Endothelial cell of umbilical vein (primary cell): ENCODE results near the gene KMT5C. TPM values are rescaled to one million over a fixed set of nuclear protein-coding genes. Genes with fewer than 3 reads are reported as not detected.

ENCODE experiments used
- BruUV-seq: library from RNA; stranded (reverse); fragments of 400-500 nt; replicated peaks from 2 replicates; lab custom pipeline; 2021; lab: Mats Ljungman, UMichigan
- CTCF ChIA-PET: fragments of 300-600, 350-600 bp; sonication (Branson Sonifier 250); formaldehyde crosslinking; loops from one replicate; lab custom pipeline; 2021; ENCODE audit warnings: antibody characterized with exemption, inconsistent platforms; lab: Charles Lee
- POLR2A ChIA-PET: fragments of 300-600, 350-600 bp; sonication (Branson Sonifier 250); formaldehyde crosslinking; loops from one replicate; lab custom pipeline; 2021; ENCODE audit warnings: antibody characterized with exemption, inconsistent platforms; lab: Charles Lee
- DNase-seq: peaks from one replicate; pipeline ENCODE4 v3.0.0-alpha.2; 2011; ENCODE audit warnings: low read depth, low spot score
- FAIRE-seq: peaks from 2 replicates; lab custom pipeline; 2011; peaks lifted over from hg19 to GRCh38; lab: Jason Lieb, UNC
- H2AFZ ChIP-seq: 2 replicates; pipeline ENCODE4 v1.6.0; 2012; ENCODE audit warnings: low read depth, low read length, control low read depth, inconsistent platforms
- H3K27ac ChIP-seq: 2 replicates; pipeline ENCODE4 v1.5.1; 2011; ENCODE audit warnings: low read depth, mild to moderate bottlenecking, control low read depth, low read length, moderate library complexity; ENCODE audit not compliant: insufficient read depth
- H3K27me3 ChIP-seq, 2 experiments: 2 replicates each; pipeline versions ENCODE4 v1.6.0 to v1.6.1; 2011; ENCODE audit warnings: low read length in 2 of 2, mixed read lengths in 1 of 2; ENCODE audit not compliant: control insufficient read depth in 2 of 2, insufficient read depth in 2 of 2
- H3K36me3 ChIP-seq, 2 experiments: 2 replicates in 1 of 2; 3 replicates in 1 of 2; pipeline ENCODE4 v1.5.1; 2011; ENCODE audit warnings: low read length in 2 of 2, mild to moderate bottlenecking in 1 of 2, moderate library complexity in 1 of 2; ENCODE audit not compliant: control insufficient read depth in 2 of 2, insufficient read depth in 2 of 2; ENCODE audit errors: extremely low read depth in 1 of 2
- H3K4me1 ChIP-seq: 3 replicates; pipeline ENCODE4 v1.5.1; 2011; ENCODE audit warnings: mild to moderate bottlenecking, low read length; ENCODE audit not compliant: control insufficient read depth, insufficient read depth; ENCODE audit errors: extremely low read depth
- H3K4me2 ChIP-seq: 2 replicates; pipeline ENCODE4 v1.6.1; 2011; ENCODE audit warnings: low read length, control low read depth, mixed read lengths; ENCODE audit not compliant: insufficient read depth
- H3K4me3 ChIP-seq, 3 experiments: fragments of 200-600 bp in 1 of 3; sonication (generic), shearing (Covaris generic) in 1 of 3; replicated peaks in 1 of 3; 2 replicates each; pipeline ENCODE4 v1.5.1; 2011 to 2016; ENCODE audit warnings: control low read depth in 3 of 3, low read length in 3 of 3, mild to moderate bottlenecking in 2 of 3, inconsistent platforms in 1 of 3, low read depth in 1 of 3, moderate library complexity in 1 of 3; ENCODE audit not compliant: insufficient read depth in 1 of 3
- H3K79me2 ChIP-seq: 2 replicates; pipeline ENCODE4 v1.6.0; 2012; ENCODE audit warnings: low read length, inconsistent platforms; ENCODE audit not compliant: control insufficient read depth, insufficient read depth
- H3K9ac ChIP-seq: replicated peaks from 2 replicates; pipeline ENCODE3; 2011; ENCODE audit warnings: low read length, control low read depth; ENCODE audit not compliant: insufficient read depth; ENCODE audit errors: extremely low read depth
- H3K9me1 ChIP-seq: replicated peaks from 3 replicates; pipeline ENCODE4 v1.6.0; 2011; ENCODE audit warnings: mild to moderate bottlenecking, low read length; ENCODE audit not compliant: control insufficient read depth, insufficient read depth; ENCODE audit errors: extremely low read depth
- H3K9me3 ChIP-seq: replicated peaks from 2 replicates; pipeline ENCODE4 v1.5.1; 2012; ENCODE audit warnings: low read length, inconsistent platforms; ENCODE audit not compliant: control insufficient read depth, insufficient read depth
- H4K20me1 ChIP-seq: replicated peaks from 2 replicates; pipeline ENCODE3; 2011; ENCODE audit warnings: mild to moderate bottlenecking, low read length; ENCODE audit not compliant: control insufficient read depth, insufficient read depth; ENCODE audit errors: extremely low read depth
- EZH2 ChIP-seq: IDR thresholded peaks from 2 replicates; pipeline ENCODE4 v1.6.1; 2012; ENCODE audit warnings: borderline replicate concordance, low read depth, mild to moderate bottlenecking, moderate library complexity, low read length, inconsistent platforms; ENCODE audit not compliant: severe bottlenecking
- FOS ChIP-seq: IDR thresholded peaks from 2 replicates; pipeline ENCODE4 v1.6.1; 2011; ENCODE audit warnings: mild to moderate bottlenecking, low read length, moderate library complexity, borderline replicate concordance; ENCODE audit not compliant: insufficient read depth
- GATA2 ChIP-seq: IDR thresholded peaks from 2 replicates; pipeline ENCODE4 v1.7.0; 2011; ENCODE audit warnings: low read depth, mild to moderate bottlenecking, moderate library complexity, mixed read lengths, low read length; ENCODE audit not compliant: insufficient read length, insufficient read depth
- JUN ChIP-seq: IDR thresholded peaks from 2 replicates; pipeline ENCODE4 v1.6.1; 2011; ENCODE audit warnings: borderline replicate concordance, low read depth; ENCODE audit not compliant: insufficient read length, insufficient read depth
- MYC ChIP-seq: IDR thresholded peaks from one replicate; pipeline ENCODE4 v1.6.1; 2011; ENCODE audit warnings: mild to moderate bottlenecking, low read depth, low read length
- POLR2A ChIP-seq: IDR thresholded peaks from 2 replicates; pipeline ENCODE4 v1.6.1; 2012; ENCODE audit warnings: low read depth, mild to moderate bottlenecking, control low read depth, low read length
- POLR2AphosphoS5 ChIP-seq: IDR thresholded peaks from 2 replicates; pipeline ENCODE4 v1.6.1; 2012; ENCODE audit warnings: low read depth, mild to moderate bottlenecking, control low read depth, low read length, moderate library complexity; ENCODE audit not compliant: insufficient read depth
- dilution Hi-C: fragments of 300-500 bp; cut with MboI; formaldehyde crosslinking; loops from one replicate; pipeline ENCODE4 v1.15.0; 2019; ENCODE audit warnings: low sequenced_read_pairs; ENCODE audit not compliant: extremely low pct_ligation_motif_present
- intact Hi-C: fragments of 100-400 bp; cut with micrococcal nuclease; formaldehyde crosslinking; loops from one replicate; pipeline ENCODE4 v1.10.0; 2022
- polyA plus RNA-seq, 4 experiments: library from polyadenylated mRNA; depleted of rRNA in 3 of 4; stranded (reverse) in 3 of 4; unstranded in 1 of 4; fragments of >200 nt; gene quantifications; 2 replicates each; pipeline versions ENCODE4 v1.2.1 to v1.2.3, GENCODE V29; 2011 to 2012; ENCODE audit warnings: missing spikeins in 1 of 4
- total RNA-seq: library from RNA; stranded (reverse); gene quantifications from 2 replicates; pipeline ENCODE4 v1.2.3, GENCODE V29; 2021
- TF ChIP-seq, protein P1 (sequence below), 2 donors: IDR thresholded peaks; 1 replicate in 1 of 2; 2 replicates in 1 of 2; pipeline ENCODE4 v1.5.1; 2011; ENCODE audit warnings: low read length in 2 of 2, mild to moderate bottlenecking in 2 of 2, moderate library complexity in 2 of 2, control low read depth in 1 of 2, inconsistent platforms in 1 of 2, low read depth in 1 of 2; ENCODE audit not compliant: insufficient read depth in 1 of 2; ENCODE audit errors: extremely low read depth in 1 of 2
- TF ChIP-seq, protein P2 (sequence below): IDR thresholded peaks from 2 replicates; pipeline ENCODE4 v1.6.1; 2011; ENCODE audit not compliant: insufficient read depth, insufficient read length

KMT5C gene
- total and polyA plus RNA-seq, 2 donors (not counting 3 experiments of a cell fraction or from before 2014, with no cell fraction given): 7.2 to 13.5 TPM

DNA sequence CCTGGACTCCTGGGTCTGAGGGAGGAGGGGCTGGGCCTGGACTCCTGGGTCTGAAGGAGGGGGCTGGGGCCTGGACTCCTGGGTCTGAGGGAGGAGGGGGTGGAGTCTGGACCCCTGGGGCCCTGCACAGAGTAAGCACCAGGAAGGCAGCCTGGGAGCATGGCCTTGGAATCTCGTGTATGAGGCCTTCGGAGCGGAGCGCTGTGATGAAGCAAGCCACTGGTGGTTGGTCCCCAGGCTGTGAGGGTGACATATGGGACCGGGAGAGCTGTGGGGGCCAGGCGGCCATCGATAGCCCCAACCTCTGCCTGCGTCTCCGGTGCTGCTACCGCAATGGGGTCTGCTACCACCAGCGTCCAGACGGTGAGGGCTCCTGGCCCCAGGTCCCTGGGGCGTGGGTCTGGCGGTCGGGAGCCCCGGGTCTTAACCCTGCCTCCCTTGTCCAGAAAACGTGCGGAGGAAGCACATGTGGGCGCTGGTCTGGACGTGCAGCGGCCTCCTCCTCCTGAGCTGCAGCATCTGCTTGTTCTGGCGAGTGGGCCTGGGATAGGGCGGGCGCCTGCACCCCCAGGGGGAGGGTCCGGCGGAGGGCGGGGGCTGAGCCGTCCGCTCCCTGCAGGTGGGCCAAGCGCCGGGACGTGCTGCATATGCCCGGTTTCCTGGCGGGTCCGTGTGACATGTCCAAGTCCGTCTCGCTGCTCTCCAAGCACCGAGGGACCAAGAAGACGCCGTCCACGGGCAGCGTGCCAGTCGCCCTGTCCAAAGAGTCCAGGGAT, 37.9 kb downstream of the KMT5C start:
- dilution Hi-C loops: no loop called here
- ChIA-PET POLR2A (no interaction called here), CTCF (interaction anchor here (1.0 kb wide), 1 partner anchor 38 kb away, joined by 3 read pairs; the partner anchor contains the start of gene KMT5C)
- H3K4me1 ChIP-seq: no peaks in the 10 kb centered on the region
- no peaks in the 10 kb centered on the region for H3K9me3 ChIP-seq
- no peak overlapping the region for H3K9ac ChIP-seq
- TF ChIP-seq EZH2: peak; percentile 70
- TF ChIP-seq MYC: no peak
- peaks cover 12 to 17% of the 10 kb centered on the region in 2 experiments for H3K27me3 ChIP-seq
- no peak for DNase-seq
- FAIRE-seq: no peak
- intact Hi-C loops: no loop called here
- no peak overlapping the region for H2AFZ ChIP-seq
- no peak overlapping the region for H3K27ac ChIP-seq
- no peaks in the 10 kb centered on the region for H4K20me1 ChIP-seq
- no peaks in the 10 kb centered on the region for H3K36me3 ChIP-seq
- no peaks in the 10 kb centered on the region for H3K79me2 ChIP-seq
- no peak overlapping the region for H3K4me3 ChIP-seq
- no peak overlapping the region for H3K4me2 ChIP-seq
- H3K9me1 ChIP-seq: no peaks in the 10 kb centered on the region
- BruUV-seq: no TSS peak

DNA sequence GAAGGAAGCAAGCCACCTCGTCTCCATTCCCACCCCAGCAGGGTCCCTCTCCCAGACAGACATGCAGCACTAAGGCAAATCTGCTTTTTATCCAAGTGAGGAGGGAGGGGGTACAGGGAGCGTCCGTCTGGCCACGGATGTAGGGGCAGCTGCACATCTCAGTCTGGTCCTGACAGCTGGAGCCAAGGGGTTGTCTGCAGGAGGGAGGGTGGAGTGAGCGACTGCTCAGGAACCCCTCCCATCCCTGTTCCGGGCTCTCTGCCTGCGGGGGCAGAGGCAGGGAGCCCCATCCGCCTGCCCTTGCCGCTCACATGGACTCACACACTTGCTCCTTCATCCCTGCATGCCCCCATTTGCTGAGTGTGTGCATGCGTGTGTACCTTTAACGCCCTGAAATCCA, 39.5 kb downstream of the KMT5C start:
- TF ChIP-seq, protein P1, sequence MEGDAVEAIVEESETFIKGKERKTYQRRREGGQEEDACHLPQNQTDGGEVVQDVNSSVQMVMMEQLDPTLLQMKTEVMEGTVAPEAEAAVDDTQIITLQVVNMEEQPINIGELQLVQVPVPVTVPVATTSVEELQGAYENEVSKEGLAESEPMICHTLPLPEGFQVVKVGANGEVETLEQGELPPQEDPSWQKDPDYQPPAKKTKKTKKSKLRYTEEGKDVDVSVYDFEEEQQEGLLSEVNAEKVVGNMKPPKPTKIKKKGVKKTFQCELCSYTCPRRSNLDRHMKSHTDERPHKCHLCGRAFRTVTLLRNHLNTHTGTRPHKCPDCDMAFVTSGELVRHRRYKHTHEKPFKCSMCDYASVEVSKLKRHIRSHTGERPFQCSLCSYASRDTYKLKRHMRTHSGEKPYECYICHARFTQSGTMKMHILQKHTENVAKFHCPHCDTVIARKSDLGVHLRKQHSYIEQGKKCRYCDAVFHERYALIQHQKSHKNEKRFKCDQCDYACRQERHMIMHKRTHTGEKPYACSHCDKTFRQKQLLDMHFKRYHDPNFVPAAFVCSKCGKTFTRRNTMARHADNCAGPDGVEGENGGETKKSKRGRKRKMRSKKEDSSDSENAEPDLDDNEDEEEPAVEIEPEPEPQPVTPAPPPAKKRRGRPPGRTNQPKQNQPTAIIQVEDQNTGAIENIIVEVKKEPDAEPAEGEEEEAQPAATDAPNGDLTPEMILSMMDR (IDR thresholded peaks at IDR 0.05; ENCODE audit: extremely low read depth in 1 of 2, insufficient read depth in 1 of 2, low read depth in 1 of 2, low read length in 2 of 2): no peak
- no peak for TF ChIP-seq EZH2
- TF ChIP-seq, protein P2, sequence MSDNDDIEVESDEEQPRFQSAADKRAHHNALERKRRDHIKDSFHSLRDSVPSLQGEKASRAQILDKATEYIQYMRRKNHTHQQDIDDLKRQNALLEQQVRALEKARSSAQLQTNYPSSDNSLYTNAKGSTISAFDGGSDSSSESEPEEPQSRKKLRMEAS: no peak
- TF ChIP-seq FOS: no peak
- TF ChIP-seq POLR2AphosphoS5: no peak
- no peak for TF ChIP-seq MYC
- TF ChIP-seq JUN: no peak
- no peak for TF ChIP-seq POLR2A
- no peak for TF ChIP-seq GATA2
- Histone ChIP-seq H3K9ac (no peak overlapping the region), H3K79me2 (no peaks in the 10 kb centered on the region), H3K9me1 (no peaks in the 10 kb centered on the region), H3K4me3 (no peak overlapping the region), H3K9me3 (no peaks in the 10 kb centered on the region), H4K20me1 (no peaks in the 10 kb centered on the region), H3K36me3 (no peaks in the 10 kb centered on the region), H3K27ac (no peak overlapping the region), H2AFZ (no peak overlapping the region), H3K27me3 (peaks cover 12 to 17% of the 10 kb centered on the region in 2 experiments), H3K4me1 (peaks cover 1% of the 10 kb centered on the region), H3K4me2 (no peak overlapping the region)
- ChIA-PET POLR2A (no interaction called here), CTCF (no interaction called here)
- DNase-seq (no peak), FAIRE-seq (no peak)
- no TSS peak for BruUV-seq
- dilution Hi-C loops (no loop called here), intact Hi-C loops (no loop called here)
